CD4-positive, CD25-positive, alpha-beta regulatory T cell (primary cell): ENCODE results near the gene APOL3. TPM values are rescaled to one million over a fixed set of nuclear protein-coding genes. Genes with fewer than 3 reads are reported as not detected.

Experiments used
- ATAC-seq, 2 donors: fragments of 150-1000 bp; cut with Tn5 transposase; one replicate each; pipeline ENCODE4 v1.10.0; 2021; ENCODE audit warnings: low read depth in 2 of 2, moderate number of reproducible peaks in 2 of 2, moderate library complexity in 1 of 2
- DNase-seq, 3 donors: peaks; one replicate each; pipeline versions ENCODE4 v3.0.0 to v3.0.0-alpha.2; 2012 to 2022; ENCODE audit warnings: mixed read lengths in 1 of 3
- H3K27ac ChIP-seq: one replicate; pipeline ENCODE4 v1.7.0; 2013; ENCODE audit warnings: mild to moderate bottlenecking, low read length; ENCODE audit not compliant: insufficient read depth, poor library complexity, severe bottlenecking
- H3K27me3 ChIP-seq: one replicate; pipeline ENCODE4 v1.7.0; 2013; ENCODE audit warnings: low read length; ENCODE audit not compliant: control insufficient read depth, insufficient read depth
- H3K36me3 ChIP-seq: one replicate; pipeline ENCODE4 v1.7.0; 2013; ENCODE audit warnings: mild to moderate bottlenecking, low read length, moderate library complexity; ENCODE audit not compliant: control insufficient read depth, insufficient read depth
- H3K4me1 ChIP-seq: 2 replicates; pipeline ENCODE4 v1.7.0; 2013; ENCODE audit warnings: mild to moderate bottlenecking, low read length; ENCODE audit not compliant: insufficient read depth, control insufficient read depth, poor library complexity, severe bottlenecking
- H3K4me3 ChIP-seq: one replicate; pipeline ENCODE4 v1.7.0; 2013; ENCODE audit warnings: low read depth, mild to moderate bottlenecking, low read length, moderate library complexity
- H3K9me3 ChIP-seq, 2 experiments: 1 replicate in 1 of 2; 2 replicates in 1 of 2; pipeline ENCODE4 v1.7.0; 2013; ENCODE audit warnings: low read length in 2 of 2, mild to moderate bottlenecking in 1 of 2, moderate library complexity in 1 of 2; ENCODE audit not compliant: control insufficient read depth in 2 of 2
- H3K27ac Mint-ChIP-seq, 3 donors: one replicate each; pipeline ENCODE4 v1.8.0; 2020 to 2022; ENCODE audit warnings: mild to moderate bottlenecking in 3 of 3, mixed read lengths in 3 of 3, moderate library complexity in 2 of 3
- H3K27me3 Mint-ChIP-seq: one replicate; pipeline ENCODE4 v1.8.0; 2022; ENCODE audit warnings: mild to moderate bottlenecking, mixed read lengths
- H3K36me3 Mint-ChIP-seq: one replicate; pipeline ENCODE4 v1.8.0; 2020; ENCODE audit warnings: mixed read lengths
- H3K4me1 Mint-ChIP-seq, 4 donors: one replicate each; pipeline ENCODE4 v1.8.0; 2020 to 2022; ENCODE audit warnings: mixed read lengths in 4 of 4, mild to moderate bottlenecking in 1 of 4
- H3K4me3 Mint-ChIP-seq, 4 donors: one replicate each; pipeline ENCODE4 v1.8.0; 2020 to 2022; ENCODE audit warnings: mild to moderate bottlenecking in 4 of 4, mixed read lengths in 4 of 4, moderate library complexity in 3 of 4
- H3K9me3 Mint-ChIP-seq, 7 donors: one replicate each; pipeline ENCODE4 v1.8.0; 2020 to 2022; ENCODE audit warnings: mixed read lengths in 7 of 7, mild to moderate bottlenecking in 3 of 7, moderate library complexity in 2 of 7
- polyA plus RNA-seq, 4 donors: library from polyadenylated mRNA; unstranded; fragments of 300-500 nt; fragmentation: Illumina TruSeq; gene quantifications; one replicate each; pipeline ENCODE4 v1.2.3, GENCODE V29; 2021
- total RNA-seq: library from RNA; stranded (reverse); gene quantifications from one replicate; pipeline ENCODE4 v1.2.3, GENCODE V29; 2022

The APOL3 gene
- total and polyA plus RNA-seq, 5 donors from 2014 or later: 62.5 to 177 (median 69.0) TPM

DNA sequence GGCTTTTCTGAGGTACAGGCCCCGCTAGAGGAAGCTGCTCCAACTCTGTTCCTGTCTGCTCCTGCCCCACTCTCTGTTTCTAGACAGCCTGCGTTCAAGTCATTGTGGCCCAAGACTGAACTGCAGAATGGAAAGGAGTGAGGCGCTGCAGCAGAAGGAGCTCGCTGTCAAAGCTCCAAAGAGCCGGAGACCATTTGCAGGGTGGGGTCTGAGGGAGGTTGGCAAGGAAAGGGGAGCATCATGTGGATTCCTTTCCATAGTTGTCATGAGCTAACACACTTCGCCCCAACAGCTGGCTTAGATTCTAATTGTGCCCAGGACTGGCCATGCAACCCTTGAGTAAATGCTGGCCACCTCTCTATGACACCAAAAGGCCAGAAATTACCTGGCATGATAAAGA is 22.3 kb upstream of the APOL3 start:
- Histone ChIP-seq H3K4me1 (peaks cover 4% of the 10 kb centered on the region), H3K27me3 (no peaks in the 10 kb centered on the region), H3K9me3 (no peaks in the 10 kb centered on the region), H3K27ac (no peak overlapping the region), H3K36me3 (no peaks in the 10 kb centered on the region), H3K4me3 (no peak overlapping the region)
- H3K4me1 Mint-ChIP-seq: peaks cover 0 to 4% (median under 1%) of the 10 kb centered on the region in 4 donors
- H3K9me3 Mint-ChIP-seq: no peaks in the 10 kb centered on the region
- H3K4me3 Mint-ChIP-seq: no peak overlapping the region
- no peak overlapping the region for H3K27ac Mint-ChIP-seq
- H3K27me3 Mint-ChIP-seq: peaks cover 14% of the 10 kb centered on the region
- no peaks in the 10 kb centered on the region for H3K36me3 Mint-ChIP-seq
- no peak for DNase-seq
- no peak for ATAC-seq

GRCh38 chr22:36182056-36182455 is 21.5 kb upstream of the APOL3 start:
- Histone ChIP-seq H3K9me3 (no peaks in the 10 kb centered on the region), H3K27ac (no peak overlapping the region), H3K4me3 (no peak overlapping the region), H3K36me3 (no peaks in the 10 kb centered on the region), H3K4me1 (peaks cover 4% of the 10 kb centered on the region), H3K27me3 (no peaks in the 10 kb centered on the region)
- DNase-seq (no peak), ATAC-seq (no peak)
- H3K27ac Mint-ChIP-seq: no peak overlapping the region
- H3K4me3 Mint-ChIP-seq: no peak overlapping the region
- H3K36me3 Mint-ChIP-seq: no peaks in the 10 kb centered on the region
- no peaks in the 10 kb centered on the region for H3K9me3 Mint-ChIP-seq
- H3K4me1 Mint-ChIP-seq: peaks cover 0 to 4% (median under 1%) of the 10 kb centered on the region in 4 donors
- H3K27me3 Mint-ChIP-seq: peaks cover 14% of the 10 kb centered on the region

GRCh38 chr22:36180928-36181327 is 20.4 kb upstream of the APOL3 start:
- Mint-ChIP-seq H3K27me3 (peaks cover 18% of the 10 kb centered on the region), H3K4me3 (no peak overlapping the region), H3K4me1 (peaks cover 0 to 4% (median under 1%) of the 10 kb centered on the region in 4 donors), H3K27ac (no peak overlapping the region), H3K9me3 (no peaks in the 10 kb centered on the region), H3K36me3 (no peaks in the 10 kb centered on the region)
- no peak overlapping the region for H3K4me3 ChIP-seq
- no peaks in the 10 kb centered on the region for H3K36me3 ChIP-seq
- no peaks in the 10 kb centered on the region for H3K27me3 ChIP-seq
- H3K9me3 ChIP-seq: no peaks in the 10 kb centered on the region
- peaks cover 4% of the 10 kb centered on the region for H3K4me1 ChIP-seq
- no peak for DNase-seq
- ATAC-seq: no peak
- H3K27ac ChIP-seq: no peak overlapping the region

DNA sequence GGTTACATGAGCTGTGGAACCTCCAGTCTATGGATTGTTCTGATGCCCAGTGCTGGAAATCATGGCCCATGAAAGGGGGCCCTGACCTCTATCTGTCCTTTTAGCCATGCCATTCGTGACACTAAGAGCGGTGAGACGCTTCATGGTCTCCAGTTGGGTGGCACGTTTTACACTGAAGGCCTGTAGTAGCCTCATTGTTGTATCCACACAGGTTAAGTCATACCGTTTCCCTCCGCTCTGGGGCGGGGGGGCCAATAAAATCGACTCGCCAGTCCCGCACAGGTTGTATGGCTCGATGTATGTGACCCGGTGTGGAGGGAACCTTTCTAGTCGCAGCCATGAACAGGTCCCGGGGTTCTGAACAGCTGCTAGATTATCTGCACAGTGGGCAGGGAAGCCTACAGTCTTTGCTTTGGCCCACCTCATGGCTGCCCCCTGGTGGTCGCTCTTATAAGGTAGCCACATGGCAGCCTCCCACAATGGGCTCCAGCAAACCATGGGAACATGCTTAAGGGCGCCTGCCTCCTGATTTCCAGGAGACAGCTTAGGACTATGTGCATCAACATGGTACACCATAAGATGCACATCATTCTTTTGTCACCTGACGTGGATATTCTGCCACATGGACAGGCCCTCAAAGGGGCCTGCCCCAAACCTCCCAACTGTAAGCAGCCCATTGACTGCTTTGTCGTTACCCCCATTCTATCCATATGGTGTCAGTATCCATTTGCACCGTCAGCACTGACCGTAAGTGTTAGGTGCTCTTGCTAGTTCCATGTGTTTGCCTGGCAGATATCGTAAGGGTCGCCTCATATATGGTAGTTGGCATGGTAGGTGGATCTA is 19.7 kb upstream of the APOL3 start:
- no peak overlapping the region for H3K27ac ChIP-seq
- no peaks in the 10 kb centered on the region for H3K27me3 ChIP-seq
- Mint-ChIP-seq H3K4me3 (no peak overlapping the region), H3K36me3 (no peaks in the 10 kb centered on the region), H3K4me1 (peaks cover 0 to 4% (median under 1%) of the 10 kb centered on the region in 4 donors), H3K27me3 (peaks cover 22% of the 10 kb centered on the region), H3K9me3 (peaks cover 0 to 2% (median 0%) of the 10 kb centered on the region in 7 donors), H3K27ac (no peak overlapping the region)
- H3K4me3 ChIP-seq: no peak overlapping the region
- peak; percentile 92 to 95 for ATAC-seq
- peaks cover 4% of the 10 kb centered on the region for H3K4me1 ChIP-seq
- no peaks in the 10 kb centered on the region for H3K9me3 ChIP-seq
- peak; percentile 71 to 78 (median 72) for DNase-seq
- H3K36me3 ChIP-seq: no peaks in the 10 kb centered on the region

- H3K4me1 ChIP-seq: peaks cover 4% of the 10 kb centered on the region
- no peak for DNase-seq
- H3K27me3 Mint-ChIP-seq: peaks cover 24% of the 10 kb centered on the region
- no peak overlapping the region for H3K4me3 ChIP-seq
- ATAC-seq: no peak
- H3K27ac ChIP-seq: no peak overlapping the region
- H3K9me3 Mint-ChIP-seq: peaks cover 0 to 2% (median 0%) of the 10 kb centered on the region in 7 donors
- no peak overlapping the region for H3K4me3 Mint-ChIP-seq
- H3K27me3 ChIP-seq: no peaks in the 10 kb centered on the region
- H3K27ac Mint-ChIP-seq: no peak overlapping the region
- H3K4me1 Mint-ChIP-seq: peaks cover 0 to 4% (median under 1%) of the 10 kb centered on the region in 4 donors
- no peaks in the 10 kb centered on the region for H3K36me3 ChIP-seq
- H3K9me3 ChIP-seq: no peaks in the 10 kb centered on the region
- H3K36me3 Mint-ChIP-seq: no peaks in the 10 kb centered on the region
These were observed 16.6 kb upstream of the APOL3 start for GRCh38 chr22:36177160-36177559.

- Mint-ChIP-seq H3K27ac (no peak overlapping the region), H3K9me3 (peaks cover 0 to 2% (median 0%) of the 10 kb centered on the region in 7 donors), H3K27me3 (peaks cover 20% of the 10 kb centered on the region), H3K4me1 (peaks cover 0 to 4% (median under 1%) of the 10 kb centered on the region in 4 donors), H3K36me3 (no peaks in the 10 kb centered on the region), H3K4me3 (no peak overlapping the region)
- no peaks in the 10 kb centered on the region for H3K9me3 ChIP-seq
- ATAC-seq: no peak
- peaks cover 4% of the 10 kb centered on the region for H3K4me1 ChIP-seq
- DNase-seq: no peak
- H3K27me3 ChIP-seq: no peaks in the 10 kb centered on the region
- no peak overlapping the region for H3K4me3 ChIP-seq
- no peak overlapping the region for H3K27ac ChIP-seq
- no peaks in the 10 kb centered on the region for H3K36me3 ChIP-seq
These were observed 15.3 kb upstream of the APOL3 start for GRCh38 chr22:36175892-36176291.

- no peak overlapping the region for H3K27ac ChIP-seq
- Mint-ChIP-seq H3K36me3 (no peaks in the 10 kb centered on the region), H3K27me3 (peaks cover 32% of the 10 kb centered on the region), H3K9me3 (peaks cover 0 to 5% (median 0%) of the 10 kb centered on the region in 7 donors), H3K4me3 (no peak overlapping the region), H3K27ac (no peak overlapping the region), H3K4me1 (peaks cover 0 to 5% (median 2%) of the 10 kb centered on the region in 4 donors)
- peaks cover 3 to 4% of the 10 kb centered on the region in 2 experiments for H3K9me3 ChIP-seq
- ATAC-seq: no peak
- no peak for DNase-seq
- no peaks in the 10 kb centered on the region for H3K4me1 ChIP-seq
- H3K36me3 ChIP-seq: no peaks in the 10 kb centered on the region
- no peak overlapping the region for H3K4me3 ChIP-seq
- H3K27me3 ChIP-seq: no peaks in the 10 kb centered on the region
These were observed 11.4 kb upstream of the APOL3 start for GRCh38 chr22:36171941-36172340.
